Gastrocnemius medialis (tissue), 4 donors: Measurements from ENCODE around the gene CILP2. TPM values are rescaled to one million over a fixed set of nuclear protein-coding genes. Genes with fewer than 3 reads are reported as not detected.

Experiments used
- ATAC-seq, 2 donors: fragments of 150-250 bp; one replicate each; pipeline ENCODE4 v1.9.1; 2016
- DNase-seq, 2 donors: peaks; one replicate each; pipeline ENCODE4 v3.0.0-alpha.2; 2019
- H3K27ac ChIP-seq, 4 donors: fragments of 200-600 bp; sonication (generic); 1 replicate in 1 of 4; 2 replicates in 3 of 4; pipeline ENCODE4 v1.5.1; 2016 to 2018; ENCODE audit warnings: mild to moderate bottlenecking in 2 of 4, moderate library complexity in 1 of 4
- H3K27me3 ChIP-seq, 3 donors: fragments of 200-600 bp; sonication (generic) in 2 of 3; 1 replicate in 1 of 3; 2 replicates in 2 of 3; pipeline versions ENCODE4 v1.5.1 to v1.6.0; 2016 to 2019; ENCODE audit warnings: mild to moderate bottlenecking in 1 of 3, moderate library complexity in 1 of 3
- H3K36me3 ChIP-seq, 2 donors: fragments of 200-600 bp; sonication (generic) in 1 of 2; one replicate each; pipeline ENCODE4 v1.5.1; 2017 to 2018
- H3K4me1 ChIP-seq, 2 donors: fragments of 200-600 bp; sonication (generic) in 1 of 2; one replicate each; pipeline ENCODE4 v1.5.1; 2016 to 2017; ENCODE audit warnings: mild to moderate bottlenecking in 2 of 2
- H3K4me3 ChIP-seq, 4 donors: fragments of 200-600 bp; sonication (generic) in 3 of 4; 1 replicate in 1 of 4; 2 replicates in 3 of 4; pipeline ENCODE4 v1.5.1; 2016 to 2019; ENCODE audit warnings: mild to moderate bottlenecking in 2 of 4
- H3K9me3 ChIP-seq, 3 donors: fragments of 200-600 bp; sonication (generic) in 2 of 3; 1 replicate in 1 of 3; 2 replicates in 2 of 3; pipeline ENCODE4 v1.5.1; 2016 to 2019
- CTCF ChIP-seq, 5 experiments: fragments of 450-650 bp in 3 of 5; fragments of 200-600 bp in 2 of 5; sonication (generic) in 2 of 5; IDR thresholded peaks in 4 of 5; conservative IDR thresholded peaks in 1 of 5; 1 replicate in 4 of 5; 2 replicates in 1 of 5; pipeline ENCODE4 v1.5.1; 2016 to 2019; ENCODE audit warnings: antibody characterized with exemption in 5 of 5, mild to moderate bottlenecking in 3 of 5, moderate library complexity in 3 of 5
- POLR2A ChIP-seq, 2 donors: fragments of 450-650 bp; IDR thresholded peaks; one replicate each; pipeline ENCODE4 v1.6.1; 2017; ENCODE audit warnings: antibody characterized with exemption in 2 of 2, mild to moderate bottlenecking in 2 of 2, moderate library complexity in 2 of 2
- in situ Hi-C, 4 donors: fragments of 200-750 bp; cut with MboI; loops; one replicate each; pipeline versions ENCODE4 v1.15.0 to v1.8.0; 2017; ENCODE audit warnings: low sequenced_read_pairs in 4 of 4
- intact Hi-C: fragments of 100-400 bp; cut with DNase I; formaldehyde crosslinking; loops from one replicate; pipeline ENCODE4 v1.15.1; 2023; ENCODE audit warnings: low total_unique reads
- total RNA-seq, 4 donors: library from RNA; depleted of rRNA; stranded (reverse); fragments of >200 nt; gene quantifications; one replicate each; pipeline versions ENCODE4 v1.1.0 to v1.2.3, GENCODE V29; 2016

The CILP2 gene
- total RNA-seq, 4 donors from 2014 or later: 3.2 TPM; not detected in 3

- DNase-seq (no peak), ATAC-seq (no peak)
- H3K27ac ChIP-seq: no peak overlapping the region
- peaks cover 0 to 65% of the 10 kb centered on the region in 2 donors for H3K36me3 ChIP-seq
- H3K9me3 ChIP-seq: no peaks in the 10 kb centered on the region
- H3K4me1 ChIP-seq: no peaks in the 10 kb centered on the region
- intact Hi-C loops (no loop called here), in situ Hi-C loops (no loop called here)
- no peaks in the 10 kb centered on the region for H3K27me3 ChIP-seq
- TF ChIP-seq CTCF (IDR thresholded peaks at IDR 0.05 in 4 of 5, conservative IDR thresholded peaks at IDR 0.05 in 1 of 5): no peak
- no peak for TF ChIP-seq POLR2A (IDR thresholded peaks at IDR 0.05)
- H3K4me3 ChIP-seq: no peak overlapping the region
These were observed 32.3 kb upstream of the CILP2 start for GRCh38 chr19:19505669-19506326.

- H3K36me3 ChIP-seq: peaks cover 0 to 57% of the 10 kb centered on the region in 2 donors
- ATAC-seq (no peak), DNase-seq (no peak)
- TF ChIP-seq POLR2A (IDR thresholded peaks at IDR 0.05): no peak
- TF ChIP-seq CTCF (IDR thresholded peaks at IDR 0.05 in 4 of 5, conservative IDR thresholded peaks at IDR 0.05 in 1 of 5): no peak
- intact Hi-C loops: no loop called here
- H3K4me1 ChIP-seq: no peaks in the 10 kb centered on the region
- H3K4me3 ChIP-seq: no peak overlapping the region
- H3K27me3 ChIP-seq: no peaks in the 10 kb centered on the region
- H3K27ac ChIP-seq: no peak overlapping the region
- in situ Hi-C loops: no loop called here
- H3K9me3 ChIP-seq: no peaks in the 10 kb centered on the region
These were observed 31.5 kb upstream of the CILP2 start for GRCh38 chr19:19506592-19506991.

- intact Hi-C loops (no loop called here), in situ Hi-C loops (no loop called here)
- no peak overlapping the region for H3K27ac ChIP-seq
- H3K4me3 ChIP-seq: no peak overlapping the region
- no peaks in the 10 kb centered on the region for H3K4me1 ChIP-seq
- no peaks in the 10 kb centered on the region for H3K27me3 ChIP-seq
- no peak for DNase-seq
- ATAC-seq: no peak
- H3K36me3 ChIP-seq: peaks cover 0 to 50% of the 10 kb centered on the region in 2 donors
- no peaks in the 10 kb centered on the region for H3K9me3 ChIP-seq
- TF ChIP-seq CTCF (IDR thresholded peaks at IDR 0.05 in 4 of 5, conservative IDR thresholded peaks at IDR 0.05 in 1 of 5) (no peak), POLR2A (IDR thresholded peaks at IDR 0.05) (no peak)
These were observed 30.7 kb upstream of the CILP2 start for GRCh38 chr19:19507354-19507753.

- Histone ChIP-seq H3K4me1 (no peaks in the 10 kb centered on the region), H3K9me3 (no peaks in the 10 kb centered on the region), H3K27me3 (no peaks in the 10 kb centered on the region), H3K36me3 (peaks cover 0 to 41% of the 10 kb centered on the region in 2 donors), H3K27ac (no peak overlapping the region), H3K4me3 (no peak overlapping the region)
- TF ChIP-seq CTCF (IDR thresholded peaks at IDR 0.05 in 4 of 5, conservative IDR thresholded peaks at IDR 0.05 in 1 of 5): no peak
- TF ChIP-seq POLR2A (IDR thresholded peaks at IDR 0.05): no peak
- no peak for DNase-seq
- ATAC-seq: no peak
- intact Hi-C loops: no loop called here
- in situ Hi-C loops: no loop called here
These were observed 29.8 kb upstream of the CILP2 start for GRCh38 chr19:19508217-19508616.

GRCh38 chr19:19510432-19510831 lies 27.6 kb upstream of the CILP2 start:
- no peak overlapping the region for H3K27ac ChIP-seq
- ATAC-seq: no peak
- TF ChIP-seq POLR2A (IDR thresholded peaks at IDR 0.05) (no peak), CTCF (IDR thresholded peaks at IDR 0.05 in 4 of 5, conservative IDR thresholded peaks at IDR 0.05 in 1 of 5) (no peak)
- peaks cover 1 to 12% of the 10 kb centered on the region in 2 donors for H3K4me1 ChIP-seq
- no peaks in the 10 kb centered on the region for H3K9me3 ChIP-seq
- intact Hi-C loops (no loop called here), in situ Hi-C loops (no loop called here)
- DNase-seq: no peak
- no peak overlapping the region for H3K4me3 ChIP-seq
- H3K27me3 ChIP-seq: no peaks in the 10 kb centered on the region
- H3K36me3 ChIP-seq: peaks cover 0 to 22% of the 10 kb centered on the region in 2 donors
